Mesenchymal stem cell (in vitro differentiated cells and primary cell): Measurements from ENCODE around the gene GTF2A1L.

ENCODE experiments used
- DNase-seq: peaks from one replicate; pipeline ENCODE4 v3.0.0-alpha.2; 2013
- H2AFZ ChIP-seq: one replicate; pipeline ENCODE4 v1.6.1; 2013; ENCODE audit warnings: low read depth, mild to moderate bottlenecking, control low read depth, inconsistent platforms, low read length, moderate library complexity
- H2AK5ac ChIP-seq: 2 replicates; pipeline ENCODE4 v1.6.1; 2013; ENCODE audit warnings: low read length, moderate library complexity, mild to moderate bottlenecking, inconsistent platforms; ENCODE audit not compliant: severe bottlenecking
- H2BK120ac ChIP-seq: one replicate; pipeline ENCODE4 v1.6.1; 2013; ENCODE audit warnings: low read depth, mild to moderate bottlenecking, inconsistent platforms, low read length, moderate library complexity
- H2BK12ac ChIP-seq, 2 experiments: one replicate each; pipeline ENCODE4 v1.6.1; 2013; ENCODE audit warnings: inconsistent platforms in 2 of 2, low read length in 2 of 2, mild to moderate bottlenecking in 2 of 2, moderate library complexity in 2 of 2, control low read depth in 1 of 2
- H2BK15ac ChIP-seq: one replicate; pipeline ENCODE4 v1.6.1; 2013; ENCODE audit warnings: mild to moderate bottlenecking, low read depth, inconsistent platforms; ENCODE audit not compliant: poor library complexity, severe bottlenecking
- H2BK5ac ChIP-seq: 2 replicates; pipeline ENCODE4 v1.6.1; 2013; ENCODE audit warnings: low read depth, mild to moderate bottlenecking, low read length, control low read depth, inconsistent platforms; ENCODE audit not compliant: poor library complexity, severe bottlenecking
- H3K14ac ChIP-seq, 2 experiments: one replicate each; pipeline ENCODE4 v1.6.1; 2013; ENCODE audit warnings: inconsistent platforms in 2 of 2, low read length in 2 of 2, control low read depth in 1 of 2, mild to moderate bottlenecking in 1 of 2, moderate library complexity in 1 of 2
- H3K18ac ChIP-seq, 2 experiments: one replicate each; pipeline ENCODE4 v1.6.1; 2013; ENCODE audit warnings: inconsistent platforms in 2 of 2, low read length in 2 of 2, control low read depth in 1 of 2, low read depth in 1 of 2, mild to moderate bottlenecking in 1 of 2
- H3K23ac ChIP-seq, 2 experiments: one replicate each; pipeline ENCODE4 v1.6.1; 2013; ENCODE audit warnings: inconsistent platforms in 2 of 2, low read length in 2 of 2, mild to moderate bottlenecking in 2 of 2, moderate library complexity in 2 of 2, control low read depth in 1 of 2
- H3K27ac ChIP-seq: 2 replicates; pipeline ENCODE4 v1.5.1; 2013; ENCODE audit warnings: mild to moderate bottlenecking, moderate library complexity, low read length, control low read depth, inconsistent platforms; ENCODE audit not compliant: poor library complexity, severe bottlenecking
- H3K27me3 ChIP-seq, 2 experiments: 2 replicates each; pipeline versions ENCODE4 v1.6.1 to v1.7.0; 2013; ENCODE audit warnings: low read length in 2 of 2, mild to moderate bottlenecking in 2 of 2, moderate library complexity in 2 of 2, control low read depth in 1 of 2, inconsistent platforms in 1 of 2; ENCODE audit not compliant: control insufficient read depth in 1 of 2, insufficient read depth in 1 of 2
- H3K36me3 ChIP-seq, 2 experiments: 2 replicates each; pipeline versions ENCODE4 v1.6.1 to v1.7.0; 2013; ENCODE audit warnings: low read length in 2 of 2, control low read depth in 1 of 2, inconsistent platforms in 1 of 2, low read depth in 1 of 2, mild to moderate bottlenecking in 1 of 2; ENCODE audit not compliant: insufficient read depth in 2 of 2, control insufficient read depth in 1 of 2
- H3K4ac ChIP-seq, 2 experiments: one replicate each; pipeline ENCODE4 v1.6.1; 2013; ENCODE audit warnings: inconsistent platforms in 2 of 2, low read length in 2 of 2, mild to moderate bottlenecking in 2 of 2, moderate library complexity in 2 of 2, control low read depth in 1 of 2, low read depth in 1 of 2
- H3K4me1 ChIP-seq: 2 replicates; pipeline ENCODE4 v1.6.1; 2013; ENCODE audit warnings: low read depth, low read length, control low read depth; ENCODE audit not compliant: control insufficient read depth, insufficient read depth
- H3K4me2 ChIP-seq: 2 replicates; pipeline ENCODE4 v1.6.1; 2013; ENCODE audit warnings: low read length, mild to moderate bottlenecking, inconsistent platforms; ENCODE audit not compliant: poor library complexity, severe bottlenecking
- H3K4me3 ChIP-seq, 2 experiments: 2 replicates each; pipeline versions ENCODE4 v1.5.1 to v1.7.0; 2013; ENCODE audit warnings: low read length in 2 of 2, mild to moderate bottlenecking in 2 of 2, control low read depth in 1 of 2, low read depth in 1 of 2; ENCODE audit not compliant: insufficient read depth in 1 of 2
- H3K79me1 ChIP-seq: replicated peaks from 2 replicates; pipeline ENCODE4 v1.6.1; 2013; ENCODE audit warnings: mild to moderate bottlenecking, control low read depth, low read length, inconsistent platforms; ENCODE audit not compliant: poor library complexity, severe bottlenecking
- H3K9ac ChIP-seq: 2 replicates; pipeline ENCODE4 v1.7.0; 2013; ENCODE audit warnings: mild to moderate bottlenecking, low read length, moderate library complexity
- H3K9me3 ChIP-seq: 2 replicates; pipeline ENCODE4 v1.7.0; 2013; ENCODE audit warnings: mild to moderate bottlenecking, low read length; ENCODE audit not compliant: control insufficient read depth
- H4K8ac ChIP-seq: one replicate; pipeline ENCODE4 v1.6.1; 2013; ENCODE audit warnings: inconsistent platforms, mild to moderate bottlenecking, low read length, moderate library complexity
- H4K91ac ChIP-seq: one replicate; pipeline ENCODE4 v1.6.1; 2013; ENCODE audit warnings: mild to moderate bottlenecking, low read length, inconsistent platforms
- WGBS: methylation state at CpG from one replicate; pipeline ENCODE4 v1.1.7; 2013; ENCODE audit warnings: mixed read lengths; 5-methylcytosine and 5-hydroxymethylcytosine counted together

Gene GTF2A1L

DNA sequence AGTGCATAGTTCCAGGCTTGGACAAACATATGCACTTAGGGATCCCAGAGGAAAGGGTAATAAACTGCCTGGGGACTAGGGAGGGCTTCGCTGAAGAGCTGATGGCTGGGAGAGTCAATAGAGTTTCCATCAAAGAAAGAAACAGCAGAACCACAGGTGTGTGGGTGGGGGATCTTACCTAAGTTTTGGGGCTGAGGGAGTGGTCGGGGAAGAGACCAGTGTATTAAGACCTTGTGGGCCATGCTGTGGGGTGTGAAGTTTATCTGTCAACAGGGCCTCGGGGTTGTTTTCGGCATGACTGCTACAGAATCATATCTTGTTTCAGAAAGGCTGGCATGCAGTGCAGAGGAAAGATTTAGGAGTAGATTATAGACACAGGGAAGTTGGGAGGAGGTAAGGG is 31.2 kb upstream of the GTF2A1L start:
- no peaks in the 10 kb centered on the region for H3K79me1 ChIP-seq
- H3K27ac ChIP-seq = no peak overlapping the region
- WGBS = 64% methylated on average over 4 of the region's 4 CpGs
- no peak overlapping the region for H3K4me2 ChIP-seq
- H2BK120ac ChIP-seq = no peak overlapping the region
- no peak overlapping the region for H3K14ac ChIP-seq
- no peak overlapping the region for H3K9ac ChIP-seq
- no peak for DNase-seq
- H2AK5ac ChIP-seq = no peak overlapping the region
- no peaks in the 10 kb centered on the region for H3K36me3 ChIP-seq
- no peak overlapping the region for H2BK15ac ChIP-seq
- H3K4me3 ChIP-seq = no peak overlapping the region
- H3K9me3 ChIP-seq = no peaks in the 10 kb centered on the region
- H2BK12ac ChIP-seq = no peak overlapping the region
- H3K4ac ChIP-seq = no peak overlapping the region
- no peaks in the 10 kb centered on the region for H3K4me1 ChIP-seq
- no peak overlapping the region for H2BK5ac ChIP-seq
- no peak overlapping the region for H3K18ac ChIP-seq
- H2AFZ ChIP-seq = no peak overlapping the region
- H3K23ac ChIP-seq = no peak overlapping the region
- H4K91ac ChIP-seq = no peak overlapping the region
- no peaks in the 10 kb centered on the region for H3K27me3 ChIP-seq
- no peak overlapping the region for H4K8ac ChIP-seq

DNA sequence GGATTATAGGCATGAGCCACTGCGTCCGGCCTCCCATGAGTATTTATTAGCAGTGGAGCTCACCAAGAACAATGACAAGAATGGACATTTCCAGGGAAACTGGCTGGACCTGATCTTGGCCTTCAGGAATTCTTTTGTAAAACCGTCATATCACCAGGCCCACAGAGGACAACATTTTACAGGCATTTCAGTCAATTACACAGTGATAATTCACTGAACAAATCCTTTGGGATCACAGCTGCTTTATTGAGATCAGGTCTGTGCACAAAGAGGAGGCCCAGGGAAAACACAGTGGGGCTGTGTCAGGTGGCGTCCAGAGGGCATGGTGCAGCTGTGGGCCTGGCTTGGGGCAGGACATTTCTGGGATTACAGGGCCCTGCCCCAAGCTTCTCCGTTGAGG is 30.1 kb upstream of the GTF2A1L start:
- H3K9me3 ChIP-seq = no peaks in the 10 kb centered on the region
- H3K27ac ChIP-seq = no peak overlapping the region
- no peak for DNase-seq
- no peak overlapping the region for H2AFZ ChIP-seq
- H3K23ac ChIP-seq = no peak overlapping the region
- H3K27me3 ChIP-seq = no peaks in the 10 kb centered on the region
- H3K4me1 ChIP-seq = no peaks in the 10 kb centered on the region
- no peak overlapping the region for H3K4me2 ChIP-seq
- H3K18ac ChIP-seq = no peak overlapping the region
- H2BK12ac ChIP-seq = no peak overlapping the region
- no peak overlapping the region for H2BK5ac ChIP-seq
- WGBS = 86% methylated on average over 5 of the region's 5 CpGs
- H4K91ac ChIP-seq = no peak overlapping the region
- no peak overlapping the region for H4K8ac ChIP-seq
- H3K36me3 ChIP-seq = no peaks in the 10 kb centered on the region
- no peak overlapping the region for H3K14ac ChIP-seq
- no peak overlapping the region for H2AK5ac ChIP-seq
- H3K9ac ChIP-seq = no peak overlapping the region
- no peak overlapping the region for H2BK120ac ChIP-seq
- no peak overlapping the region for H3K4me3 ChIP-seq
- no peak overlapping the region for H2BK15ac ChIP-seq
- H3K4ac ChIP-seq = no peak overlapping the region
- no peaks in the 10 kb centered on the region for H3K79me1 ChIP-seq

DNA sequence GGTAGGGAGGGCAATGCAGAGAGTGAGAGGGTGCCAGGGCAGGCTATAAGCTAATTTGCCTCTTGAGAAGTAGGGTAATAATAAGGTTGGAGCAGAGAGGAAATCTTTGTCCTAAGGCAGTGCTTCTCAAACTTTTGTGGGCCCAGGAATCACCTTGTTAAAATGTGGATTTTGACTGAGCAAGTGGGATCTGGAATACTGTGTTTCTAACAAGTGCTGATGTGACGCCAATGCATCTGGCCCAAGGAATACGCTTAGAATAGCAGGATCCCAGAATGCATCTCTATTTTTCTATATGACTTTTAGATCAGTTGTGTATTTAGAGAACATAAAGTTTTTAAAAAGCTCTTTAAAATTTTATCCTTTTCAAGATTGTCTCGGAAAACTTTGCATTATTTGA is 29.7 kb upstream of the GTF2A1L start:
- H3K27me3 ChIP-seq = no peaks in the 10 kb centered on the region
- H4K8ac ChIP-seq = no peak overlapping the region
- H3K9ac ChIP-seq = no peak overlapping the region
- no peak overlapping the region for H3K14ac ChIP-seq
- no peak overlapping the region for H4K91ac ChIP-seq
- no peaks in the 10 kb centered on the region for H3K9me3 ChIP-seq
- no peak overlapping the region for H2BK12ac ChIP-seq
- H3K4me2 ChIP-seq = no peak overlapping the region
- H2BK15ac ChIP-seq = no peak overlapping the region
- no peak overlapping the region for H3K23ac ChIP-seq
- H2BK5ac ChIP-seq = no peak overlapping the region
- no peak overlapping the region for H2AFZ ChIP-seq
- no peak overlapping the region for H3K4ac ChIP-seq
- no peak overlapping the region for H3K27ac ChIP-seq
- DNase-seq = no peak
- H2BK120ac ChIP-seq = no peak overlapping the region
- H2AK5ac ChIP-seq = no peak overlapping the region
- H3K18ac ChIP-seq = no peak overlapping the region
- H3K36me3 ChIP-seq = no peaks in the 10 kb centered on the region
- WGBS = 95% methylated on average over 2 of the region's 3 CpGs
- no peaks in the 10 kb centered on the region for H3K79me1 ChIP-seq
- H3K4me1 ChIP-seq = no peaks in the 10 kb centered on the region
- no peak overlapping the region for H3K4me3 ChIP-seq

DNA sequence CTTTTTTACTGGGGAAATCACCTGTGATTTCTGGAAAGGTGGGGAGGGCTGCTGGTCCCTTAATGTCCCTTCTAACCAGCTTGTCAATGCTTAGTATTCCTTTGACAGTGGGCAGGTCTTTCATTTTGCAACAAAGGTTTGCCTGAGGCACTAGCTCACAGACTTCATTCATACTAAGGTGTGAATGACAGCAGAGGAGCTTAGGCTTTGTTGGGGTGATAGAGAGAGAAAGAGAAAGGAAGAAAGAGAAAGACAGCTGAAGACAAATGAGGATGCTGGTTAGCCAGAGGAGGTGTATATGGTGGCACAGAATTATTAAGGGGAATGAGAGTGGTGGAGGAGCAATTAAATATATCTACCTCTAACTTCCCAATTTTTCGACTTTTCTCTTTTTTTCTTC is 28.9 kb upstream of the GTF2A1L start:
- Histone ChIP-seq H2AK5ac (no peak overlapping the region), H4K91ac (no peak overlapping the region), H3K14ac (no peak overlapping the region), H2AFZ (no peak overlapping the region), H3K36me3 (peaks cover 0 to under 1% of the 10 kb centered on the region in 2 experiments), H3K27me3 (no peaks in the 10 kb centered on the region), H3K4me3 (no peak overlapping the region), H3K4ac (no peak overlapping the region), H3K23ac (no peak overlapping the region), H4K8ac (no peak overlapping the region), H3K79me1 (no peaks in the 10 kb centered on the region), H3K4me2 (no peak overlapping the region), H3K27ac (no peak overlapping the region), H2BK120ac (no peak overlapping the region), H2BK15ac (no peak overlapping the region), H2BK12ac (no peak overlapping the region), H3K18ac (no peak overlapping the region), H3K9me3 (no peaks in the 10 kb centered on the region), H3K4me1 (no peaks in the 10 kb centered on the region), H2BK5ac (no peak overlapping the region), H3K9ac (peak overlapping the region; percentile 37)
- DNase-seq = no peak
- WGBS = no CpG with 5 or more reads among the region's 1 CpG
